HG02943 (cell line): ENCODE results near the gene PNKD.
"Not testable (repeated sequence)": the region's sequence is repeated elsewhere in the genome, so short reads cannot be mapped to it uniquely, and the experiment has no call there.

Experiments used
- ATAC-seq: cut with Tn5 transposase; IDR thresholded peaks from one replicate; pipeline ENCODE4 v1.9.1; 2021; ENCODE audit warnings: mild to moderate bottlenecking, low read depth, moderate library complexity; ENCODE audit not compliant: unreplicated experiment

Gene PNKD

GRCh38 chr2:218312267-218312756 is 42.0 kb downstream of the PNKD start:
- ATAC-seq: no peak

GRCh38 chr2:218313356-218313755 is 43.0 kb downstream of the PNKD start:
- no peak for ATAC-seq

GRCh38 chr2:218314764-218315163 is 44.4 kb downstream of the PNKD start:
- not testable (repeated sequence) for ATAC-seq

GRCh38 chr2:218315397-218315796 is 45.1 kb downstream of the PNKD start:
- ATAC-seq: no peak

- no peak for ATAC-seq
Observed at GRCh38 chr2:218317303-218317630, 46.9 kb downstream of the PNKD start.

- ATAC-seq: no peak
Observed at GRCh38 chr2:218317835-218318234, 47.5 kb downstream of the PNKD start.

- no peak for ATAC-seq
Observed at GRCh38 chr2:218318241-218318640, 47.9 kb downstream of the PNKD start.

- ATAC-seq: no peak
Observed at GRCh38 chr2:218319813-218320365, 49.6 kb downstream of the PNKD start.

- no peak for ATAC-seq
Observed at GRCh38 chr2:218320704-218321336, 50.5 kb downstream of the PNKD start.

- peak; percentile 72 for ATAC-seq
Observed at GRCh38 chr2:218322768-218323525, 52.6 kb downstream of the PNKD start.

GRCh38 chr2:218323526-218324472 is 53.5 kb downstream of the PNKD start:
- no peak for ATAC-seq

- no peak for ATAC-seq
Observed at GRCh38 chr2:218325566-218326160, 55.3 kb downstream of the PNKD start.

GRCh38 chr2:218326315-218326714 is 56.0 kb downstream of the PNKD start:
- ATAC-seq: no peak

GRCh38 chr2:218327451-218328210 is 57.3 kb downstream of the PNKD start:
- no peak for ATAC-seq

- ATAC-seq: no peak
Observed at GRCh38 chr2:218328294-218328693, 58.0 kb downstream of the PNKD start.

GRCh38 chr2:218329027-218329825 is 58.9 kb downstream of the PNKD start:
- ATAC-seq: no peak

GRCh38 chr2:218329826-218330593 is 59.7 kb downstream of the PNKD start:
- ATAC-seq: no peak

GRCh38 chr2:218331745-218332144 is 61.4 kb downstream of the PNKD start:
- ATAC-seq: no peak
